Retina (tissue), 1 donor: ENCODE data around the gene POU5F1.
A peak's percentile ranks its signal among the peaks of the same experiment; 100 is the strongest.
"Not testable (repeated sequence)": the region's sequence is repeated elsewhere in the genome, so short reads cannot be mapped to it uniquely, and the experiment has no call there.

ENCODE experiments used
- DNase-seq: peaks from one replicate; pipeline ENCODE4 v3.0.0-alpha.2; 2016

Gene POU5F1

GRCh38 chr6:31165064-31165832 lies 5.2 kb downstream of the POU5F1 start:
- DNase-seq, result not testable (repeated sequence)

- DNase-seq, result not testable (repeated sequence)
Observed at GRCh38 chr6:31164475-31165063, 5.9 kb downstream of the POU5F1 start.

- no peak for DNase-seq
Observed at GRCh38 chr6:31163922-31164321, 6.6 kb downstream of the POU5F1 start.

- no peak for DNase-seq
Observed at GRCh38 chr6:31162463-31163165, 7.9 kb downstream of the POU5F1 start.

- DNase-seq, result no peak
Observed at GRCh38 chr6:31161216-31162126, 9.0 kb downstream of the POU5F1 start.

- no peak for DNase-seq
Observed at GRCh38 chr6:31158863-31159855, 11.3 kb downstream of the POU5F1 start.

- DNase-seq, result peak; percentile 99
Observed at GRCh38 chr6:31158140-31158862, 12.2 kb downstream of the POU5F1 start, which contains the start of gene TCF19. TSS of gene TCF19 (plus strand) at chr6:31158589. CDS start at chr6:31159470, 881 bp downstream.

- DNase-seq, result peak; percentile 23
Observed at GRCh38 chr6:31157513-31158139, 12.9 kb downstream of the POU5F1 start, which contains the start of gene CCHCR1. TSS of gene CCHCR1 (minus strand) at chr6:31157802. CDS start at chr6:31157600, 202 bp downstream.

- DNase-seq, result no peak
Observed at GRCh38 chr6:31156641-31157040, 13.8 kb downstream of the POU5F1 start.

- DNase-seq, result no peak
Observed at GRCh38 chr6:31154436-31154835, 16.0 kb downstream of the POU5F1 start.

GRCh38 chr6:31152781-31153180 lies 17.7 kb downstream of the POU5F1 start:
- DNase-seq, result no peak

GRCh38 chr6:31149827-31150447 lies 20.5 kb downstream of the POU5F1 start:
- no peak for DNase-seq

GRCh38 chr6:31145386-31145785 lies 25.1 kb downstream of the POU5F1 start:
- no peak for DNase-seq

GRCh38 chr6:31144970-31145340 lies 25.5 kb downstream of the POU5F1 start:
- DNase-seq, result no peak

GRCh38 chr6:31144296-31144969 lies 26.0 kb downstream of the POU5F1 start:
- DNase-seq, result no peak

GRCh38 chr6:31143148-31143547 lies 27.3 kb downstream of the POU5F1 start:
- peak; percentile 32 for DNase-seq

GRCh38 chr6:31142361-31142761 lies 28.1 kb downstream of the POU5F1 start:
- peak; percentile 39 for DNase-seq

GRCh38 chr6:31140643-31141042 lies 29.8 kb downstream of the POU5F1 start:
- DNase-seq, result no peak

- DNase-seq, result no peak
Observed at GRCh38 chr6:31139599-31139998, 30.9 kb downstream of the POU5F1 start.
